ENCODE data around the gene BTG2.

BTG2 gene

DNA sequence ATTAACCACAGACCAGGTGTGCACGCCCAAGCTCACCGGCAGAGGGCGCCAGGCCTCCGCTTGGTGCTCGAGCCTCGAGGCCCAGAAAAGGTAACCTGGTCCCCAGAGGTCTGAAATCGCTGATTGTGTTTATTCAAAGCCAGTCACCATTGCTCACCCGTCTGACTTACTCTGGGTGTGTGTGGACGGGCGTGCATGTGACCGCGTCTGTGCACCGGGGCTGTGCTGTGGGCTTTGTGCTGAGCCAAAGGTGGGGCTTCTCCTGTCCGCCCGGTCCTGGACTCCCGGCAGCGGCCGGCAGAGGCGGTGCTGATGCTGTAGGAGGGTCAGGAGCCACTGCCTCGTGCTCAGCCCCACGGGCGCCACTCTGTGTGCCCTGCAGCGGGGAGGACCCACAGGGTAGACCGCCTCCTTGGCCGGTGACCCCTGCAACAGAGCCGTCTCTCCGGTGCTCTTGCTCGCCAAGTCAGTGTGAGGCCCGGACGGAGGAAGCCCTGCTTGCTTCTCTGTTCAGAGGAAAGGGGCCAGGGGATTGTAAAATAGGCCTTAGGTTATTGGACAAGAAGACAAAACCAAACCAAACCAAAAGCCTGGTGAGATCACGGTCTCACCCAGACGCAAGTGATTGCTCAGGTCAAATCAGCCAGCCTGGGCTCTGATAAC, 32.0 kb upstream of the BTG2 start:
- TF ChIP-seq, protein P1, sequence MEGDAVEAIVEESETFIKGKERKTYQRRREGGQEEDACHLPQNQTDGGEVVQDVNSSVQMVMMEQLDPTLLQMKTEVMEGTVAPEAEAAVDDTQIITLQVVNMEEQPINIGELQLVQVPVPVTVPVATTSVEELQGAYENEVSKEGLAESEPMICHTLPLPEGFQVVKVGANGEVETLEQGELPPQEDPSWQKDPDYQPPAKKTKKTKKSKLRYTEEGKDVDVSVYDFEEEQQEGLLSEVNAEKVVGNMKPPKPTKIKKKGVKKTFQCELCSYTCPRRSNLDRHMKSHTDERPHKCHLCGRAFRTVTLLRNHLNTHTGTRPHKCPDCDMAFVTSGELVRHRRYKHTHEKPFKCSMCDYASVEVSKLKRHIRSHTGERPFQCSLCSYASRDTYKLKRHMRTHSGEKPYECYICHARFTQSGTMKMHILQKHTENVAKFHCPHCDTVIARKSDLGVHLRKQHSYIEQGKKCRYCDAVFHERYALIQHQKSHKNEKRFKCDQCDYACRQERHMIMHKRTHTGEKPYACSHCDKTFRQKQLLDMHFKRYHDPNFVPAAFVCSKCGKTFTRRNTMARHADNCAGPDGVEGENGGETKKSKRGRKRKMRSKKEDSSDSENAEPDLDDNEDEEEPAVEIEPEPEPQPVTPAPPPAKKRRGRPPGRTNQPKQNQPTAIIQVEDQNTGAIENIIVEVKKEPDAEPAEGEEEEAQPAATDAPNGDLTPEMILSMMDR (IDR thresholded peaks at IDR 0.05; ENCODE audit: insufficient read depth, low read length, poor library complexity, severe bottlenecking): peak; percentile 85
- TF ChIP-seq EZH2phosphoT487 (conservative IDR thresholded peaks at IDR 0.05; ENCODE audit: low read length): no peak
- Histone ChIP-seq H3K79me2 (ENCODE audit: insufficient read depth, low read length) (peaks cover 13% of the 10 kb centered on the region; the same call in 1 of the 2 replicates), H3K9me3 (ENCODE audit: insufficient read depth, low read length) (no peaks in the 10 kb centered on the region), H3K4me2 (ENCODE audit: low read depth, low read length, poor library complexity, severe bottlenecking) (peak overlapping the region; percentile 90), H2AFZ (ENCODE audit: low read depth, low read length, severe bottlenecking) (no peak overlapping the region), H3K27ac (ENCODE audit: low read depth, low read length) (peak overlapping the region; percentile 98), H3K9me2 (replicated peaks; ENCODE audit: insufficient read depth, low read length) (no peaks in the 10 kb centered on the region), H4K20me1 (ENCODE audit: low read depth, low read length) (no peaks in the 10 kb centered on the region), H3K27me3 (ENCODE audit: low read length) (no peaks in the 10 kb centered on the region), H3K36me3 (ENCODE audit: low read length) (no peaks in the 10 kb centered on the region), H3K4me3 (ENCODE audit: insufficient read depth, low read length, poor library complexity, severe bottlenecking) (peak overlapping the region; percentile 63), H3F3A (ENCODE audit: insufficient read depth) (peaks cover 41% of the 10 kb centered on the region), H3K9ac (ENCODE audit: low read length) (peak overlapping the region; percentile 96)

DNA sequence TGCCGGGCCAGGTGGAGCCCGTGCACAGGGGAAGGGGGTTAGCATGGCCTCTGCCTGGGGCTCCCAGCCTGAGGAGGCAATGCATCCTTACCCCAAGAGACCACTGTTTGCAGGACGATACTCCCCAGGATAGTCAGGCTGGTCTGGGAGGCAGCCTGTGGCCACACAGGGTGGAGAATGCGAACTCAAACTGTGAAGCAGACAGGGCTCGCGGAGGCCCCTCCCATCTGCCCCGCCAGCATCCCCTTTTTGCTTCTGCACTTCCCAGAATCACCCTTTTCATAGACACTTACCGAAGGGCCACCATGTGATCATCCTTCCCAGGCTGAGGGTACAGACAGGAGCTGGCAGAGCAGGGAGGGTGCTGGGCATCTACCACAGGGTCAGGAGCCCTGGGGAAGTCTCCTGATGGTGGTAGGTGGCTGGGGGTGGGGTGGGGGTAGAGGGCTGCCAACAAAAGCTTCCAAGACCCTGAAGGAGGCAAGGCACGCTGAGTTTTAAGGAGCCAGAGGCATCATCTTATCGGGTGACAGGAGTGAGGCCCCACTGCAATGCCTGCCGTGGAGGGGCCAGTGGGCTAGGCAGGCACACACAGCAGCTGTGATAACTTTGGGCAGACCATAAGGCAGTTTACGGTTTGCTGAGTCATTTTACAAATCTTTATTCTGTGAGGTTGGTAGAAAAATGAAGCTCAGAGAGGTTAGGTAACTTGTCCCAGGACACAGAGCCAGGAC, 31.3 kb upstream of the BTG2 start:
- H3K9me2 ChIP-seq (replicated peaks; ENCODE audit: insufficient read depth, low read length): no peaks in the 10 kb centered on the region
- H3K4me2 ChIP-seq (ENCODE audit: low read depth, low read length, poor library complexity, severe bottlenecking): peak overlapping the region; percentile 90
- H3K36me3 ChIP-seq (ENCODE audit: low read length): no peaks in the 10 kb centered on the region
- TF ChIP-seq EZH2phosphoT487 (conservative IDR thresholded peaks at IDR 0.05; ENCODE audit: low read length): no peak
- TF ChIP-seq, protein P1 (IDR thresholded peaks at IDR 0.05; ENCODE audit: insufficient read depth, low read length, poor library complexity, severe bottlenecking): no peak
- no peak overlapping the region for H2AFZ ChIP-seq (ENCODE audit: low read depth, low read length, severe bottlenecking)
- peaks cover 13% of the 10 kb centered on the region; the same call in 1 of the 2 replicates for H3K79me2 ChIP-seq (ENCODE audit: insufficient read depth, low read length)
- peak overlapping the region; percentile 63 for H3K4me3 ChIP-seq (ENCODE audit: insufficient read depth, low read length, poor library complexity, severe bottlenecking)
- H3K9me3 ChIP-seq (ENCODE audit: insufficient read depth, low read length): no peaks in the 10 kb centered on the region
- peaks cover 48% of the 10 kb centered on the region for H3F3A ChIP-seq (ENCODE audit: insufficient read depth)
- H4K20me1 ChIP-seq (ENCODE audit: low read depth, low read length): no peaks in the 10 kb centered on the region
- no peaks in the 10 kb centered on the region for H3K27me3 ChIP-seq (ENCODE audit: low read length)
- H3K9ac ChIP-seq (ENCODE audit: low read length): peak overlapping the region; percentile 96
- H3K27ac ChIP-seq (ENCODE audit: low read depth, low read length): peak overlapping the region; percentile 98

DNA sequence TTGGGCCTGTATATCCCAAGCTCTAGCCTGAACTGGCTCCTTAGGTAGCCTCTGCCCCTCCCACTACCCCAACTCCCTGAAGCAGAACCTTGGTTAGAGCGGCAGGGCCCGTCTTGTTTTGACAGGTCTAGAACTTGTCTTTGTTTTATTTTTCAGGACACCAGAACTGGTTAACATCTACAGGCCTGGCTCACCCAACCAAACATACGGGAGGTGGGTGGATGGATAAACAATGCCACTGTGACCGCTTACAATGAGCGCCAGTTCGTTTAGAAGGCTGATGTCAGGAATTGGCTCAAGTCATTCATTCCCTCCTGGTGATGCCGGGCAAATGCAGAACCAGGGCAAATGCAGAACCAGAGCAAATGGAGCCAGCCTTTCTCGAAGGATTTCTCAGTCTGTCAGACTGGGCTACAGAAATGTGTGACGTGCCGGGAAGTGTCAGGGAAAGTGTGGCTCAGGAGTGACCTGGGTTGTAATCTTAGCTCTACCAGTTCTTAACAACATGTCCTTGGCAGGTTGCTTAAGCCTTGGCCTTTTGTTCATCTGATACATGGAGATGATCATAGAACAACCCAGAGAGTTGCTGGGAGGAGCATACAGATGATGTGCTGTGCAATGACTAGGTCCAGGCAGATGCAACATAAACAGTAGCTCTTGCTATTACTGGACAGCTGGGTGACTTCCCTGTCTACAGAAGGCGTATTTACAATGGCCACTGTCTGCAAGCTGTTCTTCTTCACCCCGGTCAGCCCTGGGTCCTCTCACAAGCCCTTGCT, 30.5 kb upstream of the BTG2 start:
- no peak for TF ChIP-seq EZH2phosphoT487 (conservative IDR thresholded peaks at IDR 0.05; ENCODE audit: low read length)
- TF ChIP-seq, protein P1 (IDR thresholded peaks at IDR 0.05; ENCODE audit: insufficient read depth, low read length, poor library complexity, severe bottlenecking): no peak
- Histone ChIP-seq H3K9me3 (ENCODE audit: insufficient read depth, low read length) (no peaks in the 10 kb centered on the region), H4K20me1 (ENCODE audit: low read depth, low read length) (no peaks in the 10 kb centered on the region), H3K4me2 (ENCODE audit: low read depth, low read length, poor library complexity, severe bottlenecking) (peak overlapping the region; percentile 90), H3F3A (ENCODE audit: insufficient read depth) (peaks cover 54% of the 10 kb centered on the region), H3K9me2 (replicated peaks; ENCODE audit: insufficient read depth, low read length) (no peaks in the 10 kb centered on the region), H3K36me3 (ENCODE audit: low read length) (no peaks in the 10 kb centered on the region), H3K27me3 (ENCODE audit: low read length) (no peaks in the 10 kb centered on the region), H3K9ac (ENCODE audit: low read length) (peak overlapping the region; percentile 96), H3K79me2 (ENCODE audit: insufficient read depth, low read length) (peaks cover 13% of the 10 kb centered on the region; the same call in 1 of the 2 replicates), H3K4me3 (ENCODE audit: insufficient read depth, low read length, poor library complexity, severe bottlenecking) (peak overlapping the region; percentile 63), H3K27ac (ENCODE audit: low read depth, low read length) (peak overlapping the region; percentile 98), H2AFZ (ENCODE audit: low read depth, low read length, severe bottlenecking) (no peak overlapping the region)
